A673 (cell line): ENCODE results near the gene SDHB. TPM values are rescaled to one million over a fixed set of nuclear protein-coding genes. Genes with fewer than 3 reads are reported as not detected.

ENCODE experiments used
- BruUV-seq: library from RNA; stranded (reverse); fragments of 400-500 nt; replicated peaks from 2 replicates; lab custom pipeline; 2021; lab: Mats Ljungman, UMichigan
- CTCF ChIA-PET: fragments of 300-600 bp; sonication (Branson Sonifier 250); formaldehyde crosslinking; loops from one replicate; lab custom pipeline; 2022; ENCODE audit warnings: antibody characterized with exemption; lab: Charles Lee
- POLR2A ChIA-PET: fragments of 300-600 bp; sonication (Branson Sonifier 250); formaldehyde crosslinking; loops from one replicate; lab custom pipeline; 2022; ENCODE audit warnings: antibody characterized with exemption; ENCODE audit not compliant: low non-redundant PET; lab: Charles Lee
- DNase-seq: peaks from one replicate; pipeline ENCODE4 v3.0.0-alpha.2; 2015; ENCODE audit warnings: low spot score
- H3K27ac ChIP-seq: fragments of 200-600 bp; sonication (generic); 2 replicates; pipeline ENCODE4 v1.5.1; 2016; ENCODE audit warnings: mixed run types, low read depth, mild to moderate bottlenecking, mixed read lengths, antibody characterized with exemption, low read length; ENCODE audit not compliant: poor library complexity, severe bottlenecking
- H3K27me3 ChIP-seq: fragments of 200-600 bp; sonication (generic); replicated peaks from 2 replicates; pipeline ENCODE4 v1.6.1; 2017; ENCODE audit warnings: mixed run types, low read depth, mild to moderate bottlenecking, mixed read lengths, antibody characterized with exemption, low read length; ENCODE audit not compliant: insufficient read depth, poor library complexity
- H3K36me3 ChIP-seq: fragments of 200-600 bp; sonication (generic); 2 replicates; pipeline ENCODE4 v1.6.1; 2016; ENCODE audit warnings: mixed run types, mild to moderate bottlenecking, mixed read lengths, antibody characterized with exemption, low read length; ENCODE audit not compliant: insufficient read depth, poor library complexity, severe bottlenecking
- H3K4me1 ChIP-seq: fragments of 200-600 bp; sonication (generic); 2 replicates; pipeline ENCODE4 v1.6.1; 2017; ENCODE audit warnings: mixed run types, mild to moderate bottlenecking, mixed read lengths, antibody characterized with exemption, low read length; ENCODE audit not compliant: insufficient read depth, poor library complexity, severe bottlenecking
- H3K4me3 ChIP-seq: fragments of 200-600 bp; sonication (generic); 2 replicates; pipeline ENCODE4 v1.5.1; 2016; ENCODE audit warnings: low read depth, mixed run types, mild to moderate bottlenecking, mixed read lengths, low read length; ENCODE audit not compliant: poor library complexity, severe bottlenecking
- H3K9me3 ChIP-seq: fragments of 200-600 bp; sonication (generic); 2 replicates; pipeline ENCODE4 v1.6.1; 2016; ENCODE audit warnings: mixed run types, low read depth, mild to moderate bottlenecking, mixed read lengths, antibody characterized with exemption, low read length; ENCODE audit not compliant: poor library complexity, severe bottlenecking
- CTCF ChIP-seq: fragments of 300-800, 200-600 bp; sonication (generic); conservative IDR thresholded peaks from 2 replicates; pipeline ENCODE4 v1.5.1; 2017; ENCODE audit warnings: low read depth, mild to moderate bottlenecking, antibody characterized with exemption, low read length, moderate library complexity, mixed read lengths
- EZH2 ChIP-seq: fragments of 200-600 bp; sonication (generic); IDR thresholded peaks from 2 replicates; pipeline ENCODE4 v1.6.1; 2017; ENCODE audit warnings: borderline replicate concordance, low read depth, mild to moderate bottlenecking, mixed read lengths, antibody characterized with exemption, low read length; ENCODE audit not compliant: poor library complexity, severe bottlenecking
- intact Hi-C: fragments of 100-400 bp; cut with micrococcal nuclease; formaldehyde crosslinking; loops from one replicate; pipeline ENCODE4 v1.10.0; 2022; ENCODE audit not compliant: unreplicated experiment
- total RNA-seq: library from RNA; stranded (reverse); gene quantifications from 2 replicates; pipeline ENCODE4 v1.2.3, GENCODE V29; 2021

SDHB gene
- total RNA-seq, 1 experiment from 2014 or later, result 208 TPM

DNA sequence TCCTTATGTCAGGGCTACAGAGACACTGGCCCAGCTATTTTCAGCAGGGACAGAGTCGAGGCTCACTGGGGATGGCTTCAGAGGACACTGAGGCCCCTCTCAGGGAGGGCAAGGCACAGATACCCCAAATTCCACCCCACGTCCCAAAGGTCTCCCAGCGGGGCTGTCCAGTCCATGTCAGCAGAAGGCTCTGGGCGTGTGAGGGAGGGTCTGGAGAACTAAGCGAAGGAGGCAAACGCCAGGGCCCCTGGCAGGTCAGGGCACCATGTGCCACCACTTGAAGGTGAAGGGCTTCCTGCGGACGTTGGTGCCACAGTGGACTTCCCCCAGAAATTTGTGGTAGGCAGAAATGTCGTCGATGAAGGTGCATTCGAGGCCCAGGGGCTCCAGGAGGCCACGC, 15.0 kb upstream of the SDHB start:
- peaks cover 5% of the 10 kb centered on the region for H3K9me3 ChIP-seq
- TF ChIP-seq EZH2, result no peak
- TF ChIP-seq CTCF, result no peak
- no TSS peak for BruUV-seq
- ChIA-PET CTCF (no interaction called here), POLR2A (no interaction called here)
- no peak for DNase-seq
- no peak overlapping the region for H3K27ac ChIP-seq
- intact Hi-C loops, result no loop called here
- no peaks in the 10 kb centered on the region for H3K27me3 ChIP-seq
- H3K4me3 ChIP-seq, result no peak overlapping the region
- no peaks in the 10 kb centered on the region for H3K4me1 ChIP-seq
- H3K36me3 ChIP-seq, result no peaks in the 10 kb centered on the region

GRCh38 chr1:17067465-17068240, 13.8 kb upstream of the SDHB start:
- H3K4me1 ChIP-seq, result peaks cover 5% of the 10 kb centered on the region
- POLR2A ChIA-PET, result no interaction called here
- no peaks in the 10 kb centered on the region for H3K27me3 ChIP-seq
- H3K9me3 ChIP-seq, result peaks cover 5% of the 10 kb centered on the region
- CTCF ChIA-PET, result interaction anchor here (0.7 kb wide), 1 partner anchor 169 kb away, joined by 7 read pairs; no protein-coding TSS in a partner anchor
- no peak overlapping the region for H3K27ac ChIP-seq
- BruUV-seq, result no TSS peak
- no peak overlapping the region for H3K4me3 ChIP-seq
- TF ChIP-seq EZH2 (no peak), CTCF (no peak)
- DNase-seq, result no peak
- intact Hi-C loops, result no loop called here
- H3K36me3 ChIP-seq, result no peaks in the 10 kb centered on the region

DNA sequence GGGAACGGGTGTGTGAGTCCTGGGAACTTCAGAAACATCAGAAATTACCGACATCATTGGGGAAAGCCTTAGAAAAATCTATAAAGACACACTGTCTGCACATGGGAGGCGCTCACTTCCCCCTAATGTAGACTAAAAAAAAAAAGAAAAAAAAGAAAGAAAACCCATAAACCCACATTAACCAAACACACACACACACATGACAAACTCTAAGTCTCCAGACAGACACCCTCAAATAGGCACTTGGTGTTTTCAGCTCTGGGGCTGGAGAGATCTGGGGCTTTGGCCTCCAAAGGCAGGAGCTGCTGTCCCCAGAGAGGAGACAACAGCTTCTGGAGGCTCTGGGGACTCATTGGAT, 13.2 kb upstream of the SDHB start:
- Histone ChIP-seq H3K4me1 (peaks cover 10% of the 10 kb centered on the region), H3K4me3 (no peak overlapping the region), H3K27ac (no peak overlapping the region), H3K9me3 (peaks cover 5% of the 10 kb centered on the region), H3K27me3 (no peaks in the 10 kb centered on the region), H3K36me3 (no peaks in the 10 kb centered on the region)
- intact Hi-C loops, result no loop called here
- ChIA-PET CTCF (interaction anchor here (0.7 kb wide), 1 partner anchor 168 kb away, joined by 7 read pairs; no protein-coding TSS in a partner anchor), POLR2A (no interaction called here)
- BruUV-seq, result TSS peak; percentile 72
- DNase-seq, result no peak
- TF ChIP-seq CTCF, result no peak
- no peak for TF ChIP-seq EZH2
